NCI-H460 (cell line): ENCODE measurements around the gene LRRK2. TPM values are rescaled to one million over a fixed set of nuclear protein-coding genes. Genes with fewer than 3 reads are reported as not detected.
"Not testable (repeated sequence)": the region's sequence is repeated elsewhere in the genome, so short reads cannot be mapped to it uniquely, and the experiment has no call there.

Source experiments
- DNase-seq: peaks from one replicate; pipeline ENCODE4 v3.0.0-alpha.2; 2016; ENCODE audit warnings: low read depth; ENCODE audit errors: extremely low read depth
- total RNA-seq: library from RNA; depleted of rRNA; stranded (reverse); fragments of >200 nt; shearing (Covaris generic); gene quantifications from 2 replicates; pipeline ENCODE4 v1.2.3, GENCODE V29; 2014

The LRRK2 gene
- total RNA-seq, 1 experiment from 2014 or later: 1.8 TPM

DNA sequence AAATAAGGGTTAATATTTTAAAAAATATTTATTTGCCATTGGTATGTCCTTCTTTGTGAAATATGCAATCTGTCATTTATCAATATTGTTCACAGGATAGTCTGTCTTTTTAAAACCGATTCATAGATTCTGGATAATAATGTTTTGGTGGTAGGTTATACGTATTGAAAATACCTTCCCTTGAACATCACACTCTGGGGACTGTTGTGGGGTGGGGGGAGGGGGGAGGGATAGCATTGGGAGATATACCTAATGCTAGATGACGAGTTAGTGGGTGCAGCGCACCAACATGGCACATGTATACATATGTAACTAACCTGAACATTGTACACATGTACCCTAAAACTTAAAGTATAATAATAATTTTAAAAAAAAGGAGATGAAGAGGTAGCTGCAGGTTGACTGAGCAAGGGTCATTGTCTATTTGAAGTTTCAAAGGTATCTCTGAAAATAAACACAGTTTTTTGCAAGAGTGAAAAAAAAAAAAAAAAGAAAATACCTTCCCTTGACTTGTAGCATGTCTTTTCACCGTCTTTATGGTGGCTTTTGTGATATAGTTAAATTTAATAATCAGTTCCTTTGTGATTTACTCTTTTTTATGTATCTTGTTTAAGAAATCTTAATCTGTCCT, 19.8 kb downstream of the LRRK2 start:
- DNase-seq: not testable (repeated sequence)

DNA sequence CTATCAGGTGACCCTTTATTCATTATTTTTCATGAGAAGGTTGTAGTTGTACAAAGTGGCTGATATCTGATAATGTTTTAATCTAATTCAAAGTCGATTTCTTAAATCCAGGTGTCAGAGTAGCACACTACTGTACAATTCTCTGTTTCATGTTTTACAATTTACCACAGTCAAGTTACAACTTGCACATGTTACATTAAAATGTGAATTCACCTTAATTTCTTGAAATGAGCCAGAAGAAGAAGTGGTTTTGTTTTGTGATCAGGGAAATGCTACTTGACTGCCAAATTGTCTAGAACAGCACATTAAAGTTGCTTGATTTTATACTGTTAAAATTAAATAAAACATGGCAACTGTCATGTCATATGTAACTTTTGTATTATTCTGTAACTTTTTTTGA, 23.2 kb downstream of the LRRK2 start:
- DNase-seq: no peak

DNA sequence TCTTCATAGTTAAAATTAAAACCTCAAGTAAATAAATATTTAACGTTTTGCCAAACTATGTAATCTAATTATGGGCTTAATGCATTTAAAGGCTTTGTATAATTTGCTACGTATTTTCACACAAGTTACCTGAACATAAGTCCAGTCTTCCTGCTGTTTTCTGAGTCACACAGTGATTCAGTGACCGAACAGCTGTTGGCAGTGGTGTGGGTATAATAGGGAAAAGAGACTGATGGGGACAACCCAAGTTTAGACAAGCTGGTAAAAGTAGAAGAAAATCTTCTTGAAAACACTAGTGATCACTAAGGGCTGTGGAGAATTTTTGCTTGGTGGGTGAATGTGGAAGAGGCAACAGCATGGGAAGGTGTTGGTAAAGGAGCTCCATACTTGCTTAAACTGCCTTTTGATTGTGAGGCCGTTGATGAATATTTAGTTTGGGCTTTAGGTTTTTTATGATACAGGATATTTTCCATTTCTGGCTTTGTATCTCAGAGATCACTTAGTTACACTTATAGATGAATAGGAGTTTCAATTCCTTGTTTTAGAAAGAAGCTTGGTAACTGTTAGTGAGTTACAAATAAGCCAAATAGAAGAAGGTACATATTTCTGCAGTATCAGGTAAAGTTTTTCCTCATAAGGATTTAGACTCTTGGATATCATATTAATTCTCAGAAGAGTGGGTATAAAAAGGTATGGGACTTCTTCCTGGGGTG, 23.9 kb downstream of the LRRK2 start:
- no peak for DNase-seq

DNA sequence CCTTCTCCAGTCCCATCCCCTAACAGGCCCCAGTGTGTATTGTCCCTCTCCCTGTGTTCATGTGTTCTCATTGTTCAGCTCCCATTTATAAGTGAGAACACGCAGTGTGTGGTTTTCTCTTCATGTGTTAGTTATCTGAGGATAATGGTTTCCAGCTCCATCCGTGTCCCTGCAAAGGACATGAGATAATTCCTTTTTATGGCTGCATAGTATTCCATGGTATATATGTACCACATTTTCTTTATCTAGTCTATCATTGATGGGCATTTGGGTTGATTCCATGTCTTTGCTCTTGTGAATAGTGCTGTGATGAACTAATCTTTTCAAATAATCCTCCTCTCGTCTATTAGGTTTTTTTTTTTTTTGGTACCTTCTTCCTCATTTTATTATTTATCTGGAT, 25.9 kb downstream of the LRRK2 start:
- not testable (repeated sequence) for DNase-seq

DNA sequence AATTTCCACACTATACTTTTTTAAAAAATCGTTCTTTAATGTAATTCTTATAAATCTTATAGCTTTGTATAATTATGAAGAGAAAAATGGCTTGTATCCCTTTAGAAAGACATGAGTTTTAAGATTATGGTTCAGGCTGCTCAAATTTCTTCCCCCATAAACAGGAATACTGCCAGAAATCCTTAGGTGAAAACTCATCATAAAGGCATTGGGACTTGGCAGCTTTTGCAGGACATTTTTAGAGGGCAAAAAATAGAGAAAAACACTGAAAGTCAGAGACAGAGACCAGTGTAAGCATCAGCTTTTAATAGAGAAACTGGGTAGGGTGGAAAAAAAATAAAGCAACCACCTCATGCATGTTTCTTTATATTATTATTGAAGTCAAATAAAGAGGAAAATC, 29.1 kb downstream of the LRRK2 start:
- no peak for DNase-seq

DNA sequence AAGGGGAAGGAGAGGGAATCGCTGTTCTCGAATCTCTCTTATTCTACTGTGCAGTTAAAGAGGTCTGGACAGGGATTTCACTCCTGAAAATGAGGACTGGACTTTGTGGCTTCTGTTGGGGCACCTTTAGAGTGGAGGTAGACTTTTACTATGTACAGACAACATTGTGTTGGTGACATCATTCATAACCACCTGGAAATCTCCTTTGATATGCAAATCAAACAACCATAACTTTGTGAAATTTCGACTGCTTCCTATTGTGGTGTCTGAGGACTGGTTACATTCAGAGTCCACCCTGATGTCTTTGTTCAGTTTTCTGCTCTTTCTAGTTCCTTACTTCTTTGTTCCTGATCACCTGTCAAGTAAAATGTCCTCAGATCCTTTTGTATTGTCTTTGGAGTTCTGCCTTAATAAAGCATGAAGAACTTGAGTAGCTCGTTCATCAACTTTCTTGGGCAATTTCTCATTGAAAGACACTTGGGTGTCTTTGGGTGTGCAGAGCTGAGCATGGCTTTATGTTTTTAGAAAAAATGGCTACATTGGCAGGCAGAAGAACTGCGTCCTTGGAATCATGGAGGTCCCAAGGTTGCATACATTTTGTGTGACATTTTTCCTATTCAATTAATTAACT, 29.8 kb downstream of the LRRK2 start:
- no peak for DNase-seq

DNA sequence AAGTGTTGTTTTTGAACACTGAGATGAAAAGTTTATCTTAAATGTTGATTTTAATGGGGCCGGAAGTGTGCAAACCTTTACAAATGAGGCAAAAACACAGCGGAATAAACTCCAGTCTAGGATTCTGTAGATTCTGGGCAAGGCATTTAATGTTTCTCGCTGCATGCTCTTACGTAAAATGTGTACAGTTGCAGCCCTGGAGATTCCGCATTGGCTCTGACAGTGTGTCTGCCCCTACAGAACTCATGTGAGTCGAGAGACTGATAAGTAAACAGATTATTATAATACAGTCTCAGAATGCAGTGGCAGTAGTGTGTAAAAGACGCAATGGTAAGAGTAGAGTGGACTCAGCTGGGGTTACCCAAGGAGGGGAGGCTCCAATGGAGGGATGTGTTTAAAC, 33.6 kb downstream of the LRRK2 start:
- DNase-seq: no peak

DNA sequence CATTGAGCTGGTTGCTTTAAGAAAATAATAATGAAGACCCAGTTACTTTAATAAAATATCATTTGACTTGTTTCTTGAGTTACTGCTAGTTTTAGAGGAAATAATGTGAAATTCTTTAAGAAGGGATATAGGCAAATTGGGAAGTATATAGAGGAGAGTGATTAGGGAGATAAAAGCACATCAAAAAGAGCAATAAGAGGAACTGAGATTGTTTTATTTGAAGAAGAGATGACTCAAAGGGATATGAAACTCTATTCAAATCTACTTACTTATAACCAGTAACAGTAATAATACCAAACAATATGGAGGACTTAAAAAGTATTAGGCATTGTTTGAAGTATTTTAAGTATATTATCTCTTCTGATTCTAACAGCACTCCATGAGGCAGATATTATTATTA, 37.1 kb downstream of the LRRK2 start:
- no peak for DNase-seq

DNA sequence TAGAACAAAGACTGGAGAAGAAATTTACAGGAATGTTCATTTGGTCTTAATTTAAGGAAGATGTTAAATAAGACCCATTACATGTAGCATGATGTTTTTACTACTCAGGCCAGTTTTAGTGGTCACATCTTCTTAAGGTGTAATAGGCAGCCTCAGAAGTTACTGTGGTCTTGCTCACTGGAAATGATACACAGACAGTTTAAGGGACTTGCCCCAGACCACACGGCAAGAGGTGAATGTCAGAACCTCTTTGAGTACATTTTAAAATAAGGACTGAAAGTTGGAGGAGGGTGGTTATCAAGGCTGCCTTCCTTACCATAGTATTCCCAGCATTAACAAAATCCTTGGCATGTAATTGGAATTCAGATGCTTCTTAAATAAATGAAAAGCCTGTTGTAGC, 37.9 kb downstream of the LRRK2 start:
- DNase-seq: no peak

DNA sequence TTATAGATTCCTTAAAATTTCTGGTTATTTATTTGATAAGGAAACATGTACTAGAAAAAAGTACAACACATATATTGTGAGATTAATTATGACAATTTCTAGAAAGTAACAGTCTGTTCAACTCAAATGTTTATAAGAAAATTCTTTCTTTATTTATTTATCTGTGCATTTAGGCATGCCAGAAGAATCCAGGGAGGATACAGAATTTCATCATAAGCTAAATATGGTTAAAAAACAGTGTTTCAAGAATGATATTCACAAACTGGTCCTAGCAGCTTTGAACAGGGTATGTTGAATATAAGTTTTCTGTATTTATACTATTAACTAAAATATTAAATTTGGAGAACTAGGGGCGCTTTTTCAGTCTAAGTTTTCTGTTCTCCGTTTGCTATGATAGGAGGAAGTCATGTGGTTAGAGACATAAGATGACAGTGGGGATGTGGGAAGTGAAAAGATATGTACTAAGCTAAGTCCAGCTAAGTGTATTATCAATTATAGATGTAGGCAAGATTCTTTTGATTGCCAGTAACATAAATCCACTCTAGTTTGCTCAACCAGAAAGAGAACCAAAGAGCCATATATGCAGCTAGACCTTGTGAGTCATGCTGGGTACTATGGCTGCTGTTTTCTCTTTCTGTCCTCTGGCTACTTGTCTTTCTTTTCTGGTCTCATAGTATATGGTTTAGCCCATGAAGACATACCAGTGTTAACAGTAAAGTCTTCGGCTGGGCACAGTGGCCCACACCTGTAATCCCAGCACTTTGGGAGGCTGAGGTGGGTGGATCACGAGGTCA, 39.0 kb downstream of the LRRK2 start:
- no peak for DNase-seq

DNA sequence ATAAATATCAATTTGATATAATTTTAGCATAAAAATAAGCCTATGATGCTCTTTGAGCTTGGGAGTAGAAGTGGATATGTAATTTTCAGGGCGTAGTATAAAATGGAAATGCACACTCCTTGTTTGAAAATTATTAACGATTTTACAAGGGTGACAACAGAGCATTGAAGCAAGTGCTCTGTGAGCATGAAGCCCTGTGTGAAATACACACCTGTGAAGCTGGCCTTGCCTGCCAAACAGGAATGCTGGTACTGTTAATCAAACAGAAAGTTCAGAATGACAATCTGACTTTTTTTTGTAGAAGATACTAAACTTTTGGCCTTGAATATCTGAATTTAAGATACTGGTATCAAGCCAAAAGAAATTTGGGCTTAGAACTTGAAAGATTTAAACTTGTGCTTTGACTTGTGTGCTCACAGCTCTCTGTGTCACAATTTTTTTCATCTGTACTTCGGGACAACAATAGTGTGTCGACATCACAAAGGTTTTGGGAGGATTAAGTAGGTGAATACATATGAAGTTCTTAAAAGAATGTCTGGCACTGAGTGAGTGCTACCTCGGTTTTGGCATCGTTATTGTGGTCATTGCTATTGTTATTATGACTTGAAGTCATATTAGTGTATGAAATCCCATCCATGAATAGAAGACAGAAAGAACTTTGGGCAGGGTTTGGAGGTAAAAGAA, 47.3 kb downstream of the LRRK2 start:
- DNase-seq: no peak

DNA sequence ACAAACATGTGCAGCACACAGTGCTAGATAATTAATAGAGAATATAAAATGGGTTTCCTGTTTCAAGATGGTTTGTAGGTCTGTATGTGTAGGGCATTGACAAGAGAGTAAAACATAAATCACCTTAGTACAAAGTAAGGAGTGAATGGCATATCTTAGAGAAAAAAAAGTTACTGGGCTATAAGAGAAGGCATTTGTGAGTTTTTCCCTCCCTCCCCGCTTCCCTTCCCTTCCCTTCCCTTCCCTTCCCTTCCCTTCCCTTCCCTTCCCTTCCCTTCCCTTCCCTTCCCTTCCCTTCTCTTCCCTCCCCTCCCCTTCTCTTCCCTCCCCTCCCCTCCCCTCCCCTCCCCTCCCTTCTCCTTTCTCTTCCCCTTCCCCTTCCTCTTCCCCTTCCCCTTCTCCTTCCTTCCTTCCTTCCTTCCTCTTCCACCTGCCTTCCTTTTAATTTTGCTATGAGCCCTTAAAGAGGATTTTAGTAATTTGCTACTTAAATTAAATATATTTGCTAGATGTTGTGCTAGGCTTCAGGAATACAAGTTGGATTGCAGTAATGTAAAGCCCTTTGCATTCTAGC, 57.1 kb downstream of the LRRK2 start:
- no peak for DNase-seq

DNA sequence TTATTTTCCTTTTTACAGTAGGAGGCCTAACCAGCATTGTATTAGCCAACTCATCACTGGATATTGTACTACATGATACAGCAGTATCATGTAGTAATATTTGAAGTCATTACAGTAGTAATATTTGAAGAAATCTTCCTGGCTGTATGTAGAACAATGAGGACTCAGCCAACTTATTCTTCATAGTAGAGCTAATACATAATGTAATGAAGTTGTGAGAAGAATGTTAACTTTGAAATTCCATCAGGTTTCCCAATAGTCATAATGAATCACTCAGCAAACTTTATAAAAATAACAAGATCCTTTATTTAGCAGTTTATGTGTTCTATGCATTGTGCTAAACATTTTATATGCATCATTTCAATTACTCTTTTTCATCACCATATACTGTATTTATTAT, 61.8 kb downstream of the LRRK2 start:
- DNase-seq: no peak

DNA sequence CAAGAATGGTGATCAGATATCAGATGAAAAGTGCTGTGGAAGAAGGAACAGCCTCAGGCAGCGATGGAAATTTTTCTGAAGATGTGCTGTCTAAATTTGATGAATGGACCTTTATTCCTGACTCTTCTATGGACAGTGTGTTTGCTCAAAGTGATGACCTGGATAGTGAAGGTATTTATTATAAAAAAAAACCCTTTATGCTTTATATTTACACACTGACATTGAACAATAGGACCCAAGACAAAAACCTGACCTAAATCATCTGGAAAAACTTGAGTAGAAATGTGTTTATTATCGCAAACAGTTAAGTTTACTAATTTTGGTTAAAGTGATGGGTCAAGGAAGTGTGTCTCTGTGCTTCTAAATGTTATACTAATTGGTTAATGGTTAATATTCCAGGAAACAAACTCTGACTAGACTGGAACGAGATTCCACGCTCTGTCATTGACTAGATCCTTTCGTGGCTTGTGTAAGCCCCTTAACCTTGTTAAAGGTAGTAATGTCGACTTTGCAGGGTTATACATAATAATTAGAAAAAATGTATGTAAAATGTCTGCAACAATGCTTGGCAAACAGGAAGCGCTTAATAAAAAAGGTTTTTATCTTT, 62.7 kb downstream of the LRRK2 start:
- no peak for DNase-seq

DNA sequence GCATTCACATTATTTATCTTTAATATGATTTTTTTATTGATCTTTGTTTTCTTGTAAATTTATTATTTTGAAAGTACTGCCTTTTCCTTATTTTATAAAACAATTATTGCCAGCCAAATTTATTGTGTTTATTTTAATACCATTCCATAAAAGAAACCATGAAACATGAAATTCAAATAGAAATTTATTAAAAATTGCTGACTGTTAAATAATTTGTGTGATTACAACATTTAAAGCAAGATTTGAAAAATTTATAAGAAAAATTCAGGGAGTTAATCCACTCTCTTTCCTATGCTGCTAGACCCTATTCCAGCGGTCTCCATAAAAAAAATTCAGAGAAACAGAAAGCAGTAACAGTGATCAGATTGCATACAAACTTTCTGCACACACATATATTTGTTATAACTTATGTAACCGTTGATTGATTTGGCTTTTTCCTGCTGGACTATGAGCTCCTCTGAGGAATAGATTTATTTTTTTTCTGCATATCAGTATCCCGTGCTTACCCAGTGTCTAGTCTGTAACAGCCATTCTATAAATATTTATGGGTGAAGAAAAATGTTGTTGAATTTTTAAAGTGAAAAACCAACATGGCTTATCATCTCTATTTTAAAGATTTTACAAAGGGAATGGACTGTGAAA, 68.1 kb downstream of the LRRK2 start:
- DNase-seq: no peak

DNA sequence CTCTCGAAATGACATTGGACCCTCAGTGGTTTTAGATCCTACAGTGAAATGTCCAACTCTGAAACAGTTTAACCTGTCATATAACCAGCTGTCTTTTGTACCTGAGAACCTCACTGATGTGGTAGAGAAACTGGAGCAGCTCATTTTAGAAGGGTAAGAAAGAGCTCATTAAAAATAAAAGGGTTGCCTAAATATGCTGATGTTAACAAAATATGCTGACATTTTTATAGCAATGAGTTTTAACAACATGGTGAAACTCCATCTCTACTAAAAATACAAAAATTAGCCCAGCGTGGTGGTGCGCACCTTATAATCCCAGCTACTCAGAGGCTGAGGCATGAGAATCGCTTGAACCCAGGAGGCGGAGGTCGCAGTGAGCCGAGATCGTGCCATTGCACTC, 73.5 kb downstream of the LRRK2 start:
- DNase-seq: no peak

DNA sequence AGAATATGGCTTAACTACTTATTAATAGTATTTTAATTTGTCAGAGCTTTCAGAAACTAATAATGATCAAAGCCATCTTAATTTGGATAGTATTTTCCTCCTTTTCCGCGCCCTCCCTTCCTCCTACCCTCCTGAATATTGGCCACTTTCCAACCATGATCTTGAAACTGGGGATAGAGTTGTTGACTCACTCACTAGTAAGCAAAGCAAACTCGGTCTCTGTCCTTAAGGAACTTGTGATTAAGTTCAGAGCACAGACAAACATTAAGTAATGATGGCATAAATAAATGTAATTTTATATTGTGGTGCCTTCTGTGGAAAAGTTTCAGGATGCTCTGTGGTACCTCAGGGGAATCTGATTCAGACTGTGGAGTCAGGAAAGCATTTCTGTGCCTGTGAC, 75.7 kb downstream of the LRRK2 start:
- no peak for DNase-seq

DNA sequence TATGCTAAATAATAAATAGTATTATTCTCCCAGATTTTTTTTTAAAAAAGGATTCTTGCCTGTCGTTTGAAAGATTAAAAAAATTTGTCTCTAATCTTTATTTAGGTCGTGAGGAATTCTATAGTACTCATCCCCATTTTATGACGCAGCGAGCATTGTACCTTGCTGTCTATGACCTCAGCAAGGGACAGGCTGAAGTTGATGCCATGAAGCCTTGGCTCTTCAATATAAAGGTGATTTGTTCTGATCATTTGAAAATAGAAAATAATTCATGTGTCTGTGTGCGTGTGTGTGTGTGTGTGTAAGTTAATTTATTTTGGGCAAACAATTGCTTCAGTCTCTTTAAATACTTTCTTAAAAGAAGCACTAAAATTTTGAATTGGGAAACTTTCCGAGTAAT, 84.2 kb downstream of the LRRK2 start:
- no peak for DNase-seq

DNA sequence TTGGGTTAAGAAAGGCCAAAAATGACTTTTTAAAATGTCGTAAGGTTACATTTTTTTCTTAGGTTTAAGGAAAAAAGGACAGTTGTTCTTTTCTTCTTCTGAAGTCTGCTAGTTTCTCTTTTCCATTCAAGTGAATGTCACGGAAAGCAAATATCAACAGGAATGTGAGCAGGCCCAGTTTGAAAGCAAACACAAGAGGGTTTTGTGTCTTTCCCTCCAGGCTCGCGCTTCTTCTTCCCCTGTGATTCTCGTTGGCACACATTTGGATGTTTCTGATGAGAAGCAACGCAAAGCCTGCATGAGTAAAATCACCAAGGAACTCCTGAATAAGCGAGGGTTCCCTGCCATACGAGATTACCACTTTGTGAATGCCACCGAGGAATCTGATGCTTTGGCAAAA, 85.4 kb downstream of the LRRK2 start:
- DNase-seq: no peak

DNA sequence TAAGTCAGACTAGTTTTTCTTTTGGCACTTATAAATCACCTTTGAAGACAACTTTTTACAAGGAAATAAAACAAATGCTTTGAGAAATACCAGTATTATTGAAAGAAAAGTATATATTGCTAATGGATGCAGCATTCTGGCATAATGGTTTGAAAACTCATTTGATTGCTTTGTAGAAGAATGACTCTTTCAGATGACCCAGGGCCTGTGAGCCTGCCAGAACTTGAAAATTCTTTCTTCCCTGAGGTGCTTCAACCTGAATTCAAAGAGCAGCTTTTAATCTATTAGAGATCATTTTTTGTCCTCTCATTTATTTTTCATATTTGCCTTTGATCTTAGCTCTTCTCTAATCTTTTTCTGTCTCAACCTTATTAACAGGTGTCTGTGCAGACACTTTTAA, 87.4 kb downstream of the LRRK2 start:
- no peak for DNase-seq
